ENCODE measurements around the gene RAP1A.

Gene RAP1A

GRCh38 chr1:111628153-111628552 is 8.6 kb downstream of the RAP1A start:
- TF ChIP-seq EGR1 (IDR thresholded peaks at IDR 0.05) (no peak), ZBTB7A (IDR thresholded peaks at IDR 0.05; ENCODE audit: low read depth) (no peak), YY1 (IDR thresholded peaks at IDR 0.05; ENCODE audit: low read depth) (no peak), CREB1 (IDR thresholded peaks at IDR 0.05; ENCODE audit: low read depth) (no peak), CEBPB (IDR thresholded peaks at IDR 0.05) (no peak), USF1 (IDR thresholded peaks at IDR 0.05) (no peak), EP300 (IDR thresholded peaks at IDR 0.05; ENCODE audit: borderline replicate concordance) (no peak), FOXM1 (IDR thresholded peaks at IDR 0.05; ENCODE audit: borderline replicate concordance, low read depth) (no peak), TEAD4 (IDR thresholded peaks at IDR 0.05) (no peak), NFIC (IDR thresholded peaks at IDR 0.05) (no peak), TAF1 (IDR thresholded peaks at IDR 0.05; ENCODE audit: low read depth) (no peak), TCF12 (IDR thresholded peaks at IDR 0.05; ENCODE audit: low read depth) (no peak), RAD21 (IDR thresholded peaks at IDR 0.05; ENCODE audit: low read depth) (no peak)
- TF ChIP-seq, protein P1, sequence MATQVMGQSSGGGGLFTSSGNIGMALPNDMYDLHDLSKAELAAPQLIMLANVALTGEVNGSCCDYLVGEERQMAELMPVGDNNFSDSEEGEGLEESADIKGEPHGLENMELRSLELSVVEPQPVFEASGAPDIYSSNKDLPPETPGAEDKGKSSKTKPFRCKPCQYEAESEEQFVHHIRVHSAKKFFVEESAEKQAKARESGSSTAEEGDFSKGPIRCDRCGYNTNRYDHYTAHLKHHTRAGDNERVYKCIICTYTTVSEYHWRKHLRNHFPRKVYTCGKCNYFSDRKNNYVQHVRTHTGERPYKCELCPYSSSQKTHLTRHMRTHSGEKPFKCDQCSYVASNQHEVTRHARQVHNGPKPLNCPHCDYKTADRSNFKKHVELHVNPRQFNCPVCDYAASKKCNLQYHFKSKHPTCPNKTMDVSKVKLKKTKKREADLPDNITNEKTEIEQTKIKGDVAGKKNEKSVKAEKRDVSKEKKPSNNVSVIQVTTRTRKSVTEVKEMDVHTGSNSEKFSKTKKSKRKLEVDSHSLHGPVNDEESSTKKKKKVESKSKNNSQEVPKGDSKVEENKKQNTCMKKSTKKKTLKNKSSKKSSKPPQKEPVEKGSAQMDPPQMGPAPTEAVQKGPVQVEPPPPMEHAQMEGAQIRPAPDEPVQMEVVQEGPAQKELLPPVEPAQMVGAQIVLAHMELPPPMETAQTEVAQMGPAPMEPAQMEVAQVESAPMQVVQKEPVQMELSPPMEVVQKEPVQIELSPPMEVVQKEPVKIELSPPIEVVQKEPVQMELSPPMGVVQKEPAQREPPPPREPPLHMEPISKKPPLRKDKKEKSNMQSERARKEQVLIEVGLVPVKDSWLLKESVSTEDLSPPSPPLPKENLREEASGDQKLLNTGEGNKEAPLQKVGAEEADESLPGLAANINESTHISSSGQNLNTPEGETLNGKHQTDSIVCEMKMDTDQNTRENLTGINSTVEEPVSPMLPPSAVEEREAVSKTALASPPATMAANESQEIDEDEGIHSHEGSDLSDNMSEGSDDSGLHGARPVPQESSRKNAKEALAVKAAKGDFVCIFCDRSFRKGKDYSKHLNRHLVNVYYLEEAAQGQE (IDR thresholded peaks at IDR 0.05; ENCODE audit: low read depth), result no peak
- TF ChIP-seq, protein P2, sequence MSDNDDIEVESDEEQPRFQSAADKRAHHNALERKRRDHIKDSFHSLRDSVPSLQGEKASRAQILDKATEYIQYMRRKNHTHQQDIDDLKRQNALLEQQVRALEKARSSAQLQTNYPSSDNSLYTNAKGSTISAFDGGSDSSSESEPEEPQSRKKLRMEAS (IDR thresholded peaks at IDR 0.05), result no peak

DNA sequence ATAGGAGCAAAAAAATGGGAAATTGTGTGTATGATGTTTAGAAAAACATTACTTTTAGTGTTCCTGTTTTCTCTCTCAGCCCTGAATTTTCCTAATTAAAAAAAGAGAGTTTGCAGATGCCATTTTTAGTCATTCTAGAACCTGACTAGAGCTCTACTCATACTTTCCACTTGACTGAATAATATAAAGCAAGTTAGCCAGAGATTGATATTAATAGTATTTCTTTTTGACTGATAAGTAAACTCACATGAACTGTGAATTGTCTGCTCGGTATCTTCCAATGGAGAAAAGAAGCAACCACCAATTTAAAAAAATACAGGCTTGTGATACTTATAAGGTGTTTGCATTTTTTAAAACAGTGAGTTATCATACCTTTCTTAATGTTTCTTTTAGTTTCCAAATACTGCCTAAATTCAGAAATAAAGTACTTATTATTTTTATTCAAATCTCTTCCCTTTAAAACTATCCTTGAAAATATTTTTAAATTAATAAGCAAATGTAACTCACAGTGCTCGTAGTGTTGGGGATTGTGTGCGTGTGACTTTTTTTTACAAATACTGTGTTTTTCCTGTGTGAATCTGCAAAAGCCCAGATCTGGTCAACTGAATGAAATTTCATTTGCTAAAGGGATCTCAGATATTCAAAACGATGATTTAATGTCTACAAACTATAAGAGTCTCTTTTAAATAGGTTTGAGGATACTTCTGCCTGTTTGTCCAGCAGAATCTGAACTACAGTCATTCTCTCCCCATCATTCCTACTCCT is 9.8 kb downstream of the RAP1A start:
- TF ChIP-seq YY1 (IDR thresholded peaks at IDR 0.05; ENCODE audit: low read depth) (no peak), TAF1 (IDR thresholded peaks at IDR 0.05; ENCODE audit: low read depth) (no peak), RAD21 (IDR thresholded peaks at IDR 0.05; ENCODE audit: low read depth) (no peak), TEAD4 (IDR thresholded peaks at IDR 0.05) (no peak), FOXM1 (IDR thresholded peaks at IDR 0.05; ENCODE audit: borderline replicate concordance, low read depth) (no peak), EP300 (IDR thresholded peaks at IDR 0.05; ENCODE audit: borderline replicate concordance) (no peak), EGR1 (IDR thresholded peaks at IDR 0.05) (no peak), CREB1 (IDR thresholded peaks at IDR 0.05; ENCODE audit: low read depth) (no peak), CEBPB (IDR thresholded peaks at IDR 0.05) (no peak), ZBTB7A (IDR thresholded peaks at IDR 0.05; ENCODE audit: low read depth) (no peak), NFIC (IDR thresholded peaks at IDR 0.05) (no peak)
- TF ChIP-seq, protein P2 (IDR thresholded peaks at IDR 0.05), result no peak
- TF ChIP-seq, protein P1 (IDR thresholded peaks at IDR 0.05; ENCODE audit: low read depth), result no peak

- TF ChIP-seq CEBPB (IDR thresholded peaks at IDR 0.05) (no peak), TEAD4 (IDR thresholded peaks at IDR 0.05) (no peak), YY1 (IDR thresholded peaks at IDR 0.05; ENCODE audit: low read depth) (no peak), CREB1 (IDR thresholded peaks at IDR 0.05; ENCODE audit: low read depth) (no peak), RAD21 (IDR thresholded peaks at IDR 0.05; ENCODE audit: low read depth) (no peak), FOXM1 (IDR thresholded peaks at IDR 0.05; ENCODE audit: borderline replicate concordance, low read depth) (no peak), NFIC (IDR thresholded peaks at IDR 0.05) (no peak), USF1 (IDR thresholded peaks at IDR 0.05) (no peak), EGR1 (IDR thresholded peaks at IDR 0.05) (no peak), ZBTB7A (IDR thresholded peaks at IDR 0.05; ENCODE audit: low read depth) (no peak), EP300 (IDR thresholded peaks at IDR 0.05; ENCODE audit: borderline replicate concordance) (no peak), TAF1 (IDR thresholded peaks at IDR 0.05; ENCODE audit: low read depth) (no peak), TCF12 (IDR thresholded peaks at IDR 0.05; ENCODE audit: low read depth) (no peak)
- TF ChIP-seq, protein P2 (IDR thresholded peaks at IDR 0.05), result no peak
- TF ChIP-seq, protein P1 (IDR thresholded peaks at IDR 0.05; ENCODE audit: low read depth), result no peak
Observed at GRCh38 chr1:111630567-111630966, 11.0 kb downstream of the RAP1A start.
